ENCODE measurements around the gene GPANK1.

GPANK1 gene

DNA sequence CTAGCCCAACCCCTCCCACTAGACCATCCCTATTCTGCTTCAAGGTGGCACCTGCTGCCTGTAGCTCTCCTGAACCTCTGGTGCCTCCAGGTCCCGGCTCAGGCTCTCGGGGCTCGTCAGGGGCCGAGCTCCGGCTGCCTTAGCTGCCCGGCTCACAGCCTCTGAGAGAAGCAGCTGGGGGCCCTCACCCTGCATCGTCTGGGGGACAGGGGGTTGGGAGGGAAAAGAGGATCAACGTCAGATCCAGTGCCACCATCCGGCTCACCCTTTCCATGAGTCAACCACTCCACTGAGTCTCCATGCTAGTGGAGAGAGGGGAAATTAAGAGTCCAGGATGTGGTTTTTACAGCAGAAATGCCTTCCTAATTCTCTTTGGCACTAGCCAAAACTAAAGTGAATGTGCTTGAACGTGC lies 25.3 kb downstream of the GPANK1 start:
- no peak for DNase-seq (ENCODE audit: low read depth)

GRCh38 chr6:31639043-31639442 lies 25.8 kb downstream of the GPANK1 start:
- no peak for DNase-seq (ENCODE audit: low read depth)

DNA sequence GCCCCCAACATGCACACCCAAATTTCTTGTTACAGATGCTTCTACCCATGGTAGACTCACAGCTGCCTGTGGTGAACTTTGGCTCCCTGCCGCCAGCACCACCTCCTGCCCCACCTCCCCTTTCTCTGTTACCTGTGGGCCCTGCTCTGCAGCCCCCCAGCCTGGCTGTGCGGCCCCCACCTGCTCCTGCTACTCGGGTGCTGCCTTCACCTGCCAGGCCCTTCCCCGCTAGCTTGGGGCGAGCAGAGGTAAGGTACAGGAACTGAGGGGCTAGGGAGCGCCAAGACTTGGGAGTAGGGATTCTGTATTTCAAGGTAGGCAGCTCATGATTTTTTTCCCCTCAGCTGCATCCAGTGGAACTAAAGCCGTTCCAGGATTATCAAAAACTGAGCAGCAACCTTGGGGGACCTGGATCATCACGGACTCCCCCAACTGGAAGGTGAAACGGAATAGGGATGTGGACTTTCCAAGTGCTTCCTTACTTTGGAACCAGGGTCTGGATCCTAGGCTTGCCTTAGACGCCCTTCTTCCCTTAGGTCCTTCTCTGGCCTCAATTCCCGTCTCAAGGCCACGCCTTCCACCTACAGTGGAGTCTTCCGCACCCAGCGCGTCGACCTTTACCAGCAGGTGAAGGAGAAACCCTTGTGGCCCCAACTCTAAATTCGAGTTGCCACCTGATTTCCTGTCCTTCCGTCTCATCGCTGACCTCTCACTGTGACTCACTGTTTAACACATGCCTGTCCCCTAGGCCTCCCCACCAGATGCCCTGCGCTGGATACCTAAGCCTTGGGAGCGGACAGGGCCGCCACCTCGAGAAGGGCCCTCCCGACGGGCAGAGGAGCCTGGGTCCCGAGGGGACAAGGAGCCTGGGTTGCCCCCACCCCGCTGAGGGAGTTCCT lies 27.9 kb downstream of the GPANK1 start:
- no peak for DNase-seq (ENCODE audit: low read depth)

DNA sequence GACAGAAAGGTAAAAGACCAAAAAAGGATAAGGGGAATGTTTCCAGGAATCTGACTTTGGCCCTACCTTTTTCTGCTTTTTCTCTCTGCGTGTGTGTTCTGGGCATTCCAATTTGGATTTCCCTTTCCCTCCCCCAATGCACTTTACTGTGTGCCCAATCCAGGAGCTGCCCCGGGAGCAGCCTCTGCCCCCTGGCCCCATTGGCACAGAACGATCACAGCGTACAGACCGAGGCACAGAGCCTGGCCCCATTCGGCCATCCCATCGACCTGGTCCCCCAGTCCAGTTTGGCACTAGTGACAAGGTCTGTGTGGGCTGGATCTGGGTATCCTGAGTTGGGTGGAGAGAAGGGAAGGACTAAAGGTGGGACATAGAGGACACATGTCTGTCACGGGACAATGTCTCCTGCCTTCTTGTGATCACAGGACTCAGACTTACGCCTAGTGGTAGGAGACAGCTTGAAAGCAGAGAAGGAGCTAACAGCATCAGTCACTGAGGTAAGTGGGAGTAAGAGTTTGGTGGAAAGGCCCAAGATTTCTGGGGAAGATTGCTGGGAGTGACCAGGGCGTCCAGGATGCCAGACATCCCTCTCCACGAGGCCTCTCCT lies 29.7 kb downstream of the GPANK1 start:
- DNase-seq (ENCODE audit: low read depth), result no peak

GRCh38 chr6:31634131-31634530 lies 30.7 kb downstream of the GPANK1 start:
- no peak for DNase-seq (ENCODE audit: low read depth)

DNA sequence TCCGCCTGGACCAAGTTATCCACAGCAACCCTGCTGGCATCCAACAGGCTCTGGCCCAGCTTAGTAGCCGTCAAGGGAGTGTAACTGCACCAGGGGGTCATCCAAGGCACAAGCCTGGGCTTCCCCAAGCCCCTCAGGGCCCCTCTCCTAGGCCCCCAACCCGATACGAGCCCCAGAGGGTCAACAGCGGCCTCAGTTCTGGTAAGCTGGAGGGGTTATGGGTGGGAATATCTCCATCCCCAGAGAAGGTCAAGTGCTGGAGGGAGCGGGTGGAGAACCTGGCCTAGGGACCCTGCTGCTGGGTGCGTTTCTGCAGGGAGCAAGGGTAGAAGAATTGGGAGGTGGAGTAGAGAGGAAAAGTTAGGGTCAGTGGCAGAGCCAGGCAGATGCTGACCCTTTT lies 31.4 kb downstream of the GPANK1 start:
- DNase-seq (ENCODE audit: low read depth), result no peak

- DNase-seq (ENCODE audit: low read depth), result no peak
Measured at GRCh38 chr6:31632279-31632946, 32.4 kb downstream of the GPANK1 start.

GRCh38 chr6:31631681-31632278 lies 33.0 kb downstream of the GPANK1 start:
- no peak for DNase-seq (ENCODE audit: low read depth)

DNA sequence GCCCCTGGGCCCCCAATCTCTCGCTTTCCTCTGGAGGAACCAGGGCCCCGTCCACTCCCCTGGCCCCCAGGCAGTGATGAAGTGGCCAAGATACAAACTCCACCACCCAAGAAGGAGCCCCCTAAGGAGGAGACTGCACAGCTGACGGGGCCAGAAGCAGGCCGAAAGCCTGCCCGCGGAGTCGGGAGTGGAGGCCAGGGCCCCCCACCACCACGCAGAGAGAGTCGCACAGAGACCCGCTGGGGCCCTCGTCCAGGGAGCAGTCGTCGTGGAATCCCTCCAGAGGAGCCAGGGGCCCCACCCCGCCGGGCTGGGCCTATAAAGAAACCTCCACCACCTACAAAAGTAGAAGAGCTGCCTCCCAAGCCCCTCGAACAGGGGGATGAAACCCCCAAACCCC lies 33.6 kb downstream of the GPANK1 start:
- no peak for DNase-seq (ENCODE audit: low read depth)

DNA sequence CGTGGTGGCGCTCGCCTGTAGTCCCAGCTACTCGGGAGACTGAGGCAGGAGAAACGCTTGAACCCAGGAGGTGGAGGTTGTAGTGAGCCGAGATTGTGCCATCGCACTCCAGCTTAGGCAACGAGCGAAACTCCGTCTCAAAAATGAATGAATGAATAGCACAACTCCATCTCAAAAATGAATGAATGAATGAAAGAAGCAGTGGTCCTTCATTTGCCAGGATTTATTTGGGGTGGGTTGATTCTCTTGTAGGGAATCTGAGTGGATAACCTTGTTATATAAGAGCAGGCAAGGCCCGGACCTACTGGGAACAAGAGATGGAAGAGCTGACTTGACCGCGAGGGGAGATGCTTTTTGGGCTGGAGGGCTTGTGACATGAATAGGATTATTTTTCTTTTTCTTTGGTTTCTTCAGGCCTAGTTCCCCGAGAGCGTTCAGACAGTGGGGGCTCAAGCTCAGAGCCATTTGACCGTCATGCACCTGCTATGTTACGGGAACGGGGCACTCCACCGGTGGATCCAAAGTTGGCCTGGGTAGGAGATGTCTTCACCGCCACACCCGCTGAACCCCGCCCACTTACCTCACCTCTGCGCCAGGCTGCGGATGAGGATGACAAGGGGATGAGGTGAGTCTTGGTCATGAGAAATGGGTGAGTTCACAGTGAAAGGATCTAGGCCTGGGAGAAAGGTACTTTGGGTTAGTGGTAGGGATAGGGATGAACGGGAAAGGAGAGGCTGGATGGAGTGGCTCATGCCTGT lies 34.4 kb downstream of the GPANK1 start:
- no peak for DNase-seq (ENCODE audit: low read depth)

- DNase-seq (ENCODE audit: low read depth), result no peak
Measured at GRCh38 chr6:31629014-31629413, 35.8 kb downstream of the GPANK1 start.

- DNase-seq (ENCODE audit: low read depth), result no peak
Measured at GRCh38 chr6:31627690-31628287, 37.0 kb downstream of the GPANK1 start.

DNA sequence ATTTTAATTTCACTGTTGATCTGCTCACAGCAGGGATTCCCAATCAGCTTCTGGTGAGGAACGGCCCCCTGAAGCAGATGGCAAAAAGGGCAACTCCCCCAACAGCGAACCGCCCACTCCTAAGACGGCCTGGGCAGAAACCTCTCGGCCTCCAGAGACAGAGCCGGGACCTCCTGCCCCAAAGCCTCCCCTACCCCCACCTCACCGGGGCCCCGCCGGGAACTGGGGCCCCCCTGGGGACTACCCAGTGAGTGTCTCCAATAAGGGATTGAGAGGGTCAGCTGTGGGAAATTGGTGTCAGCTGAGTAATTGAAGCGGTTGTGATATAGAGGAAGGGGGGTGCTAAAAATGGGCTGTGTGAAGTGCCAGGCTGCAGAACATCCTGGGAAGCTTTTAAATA lies 37.8 kb downstream of the GPANK1 start:
- DNase-seq (ENCODE audit: low read depth), result no peak

DNA sequence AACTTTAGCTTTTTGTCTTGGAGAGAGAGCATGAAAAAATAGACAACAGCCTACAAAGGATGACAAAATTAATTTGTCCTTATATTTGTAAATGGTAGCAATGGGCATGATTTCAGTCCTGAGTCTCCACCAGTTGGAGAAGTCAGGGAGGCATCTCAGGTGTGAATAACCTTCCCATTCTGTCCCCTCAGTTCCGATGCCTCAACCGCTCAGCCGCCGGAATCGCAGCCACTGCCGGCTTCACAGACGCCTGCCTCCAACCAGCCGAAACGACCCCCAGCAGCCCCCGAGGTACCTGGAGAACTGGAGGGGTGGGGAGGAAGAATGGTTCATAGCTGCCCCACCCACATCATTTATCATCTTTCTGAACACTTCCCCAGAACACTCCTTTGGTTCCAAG lies 40.7 kb downstream of the GPANK1 start:
- DNase-seq (ENCODE audit: low read depth), result no peak

DNA sequence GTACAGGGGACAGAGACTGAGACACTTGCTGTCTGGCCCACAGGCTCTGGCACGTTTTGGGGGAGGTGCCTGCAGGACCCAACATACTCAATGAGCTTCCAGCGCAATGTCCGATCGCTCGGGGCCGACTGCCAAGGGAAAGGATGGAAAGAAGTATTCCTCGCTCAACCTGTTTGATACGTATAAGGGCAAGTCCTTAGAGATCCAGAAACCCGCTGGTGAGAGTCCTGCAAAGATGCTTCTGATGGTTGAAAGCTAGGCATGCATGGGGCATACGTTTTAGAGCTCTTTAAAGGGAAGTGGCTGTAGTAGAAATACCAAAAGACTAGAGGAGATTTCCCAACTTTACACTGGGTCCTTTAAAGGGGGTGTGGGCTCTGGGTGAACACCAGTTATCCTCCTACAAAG lies 42.1 kb downstream of the GPANK1 start:
- no peak for DNase-seq (ENCODE audit: low read depth)

GRCh38 chr6:31621991-31622390 lies 42.8 kb downstream of the GPANK1 start:
- no peak for DNase-seq (ENCODE audit: low read depth)

DNA sequence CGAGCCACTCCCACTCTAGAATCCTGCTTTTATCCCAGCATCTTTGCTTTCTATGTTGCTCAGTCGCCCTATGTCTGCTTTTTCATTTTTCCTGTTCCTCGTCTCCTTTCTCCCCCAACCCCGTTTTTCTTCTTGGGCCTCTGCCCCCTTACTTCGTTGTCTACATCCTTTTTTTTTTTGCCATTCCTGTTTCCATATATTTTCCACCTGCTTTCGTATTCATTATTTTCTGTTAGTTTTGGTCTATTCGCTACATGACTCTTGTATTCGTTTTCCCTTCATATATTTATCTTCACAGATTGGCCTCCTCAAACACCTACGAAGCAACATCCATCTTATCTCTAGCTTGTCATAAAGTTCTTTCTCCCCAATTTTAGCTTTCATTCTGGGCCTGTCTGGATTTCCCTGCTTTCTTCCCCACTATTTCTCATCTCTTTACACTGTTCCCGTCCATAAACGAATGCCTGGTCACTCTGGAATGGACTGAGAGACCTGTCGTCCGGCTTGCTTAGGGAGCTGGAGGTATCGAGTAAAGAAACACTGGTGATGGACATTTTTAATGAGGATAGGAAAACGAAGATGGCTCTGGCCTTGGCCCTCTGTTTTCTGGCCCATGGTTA lies 43.4 kb downstream of the GPANK1 start:
- no peak for DNase-seq (ENCODE audit: low read depth)

- DNase-seq (ENCODE audit: low read depth), result no peak
Measured at GRCh38 chr6:31620586-31621319, 44.0 kb downstream of the GPANK1 start, which contains the start of gene PRRC2A. PRRC2A (plus strand) TSS chr6:31620715; CDS start chr6:31622790, 2,075 bp downstream.

- peak; percentile 95 for DNase-seq (ENCODE audit: low read depth)
Measured at GRCh38 chr6:31619805-31620585, 44.8 kb downstream of the GPANK1 start.
